Naive B cell (primary cell): ENCODE results near the gene CBLN1. TPM values are rescaled to one million over a fixed set of nuclear protein-coding genes. Genes with fewer than 3 reads are reported as not detected.

ENCODE experiments used
- ATAC-seq, 2 donors: fragments of 150-1000 bp; cut with Tn5 transposase; 2 replicates each; pipeline ENCODE4 v1.10.0; 2021; ENCODE audit warnings: low read depth in 2 of 2, mild to moderate bottlenecking in 2 of 2, moderate library complexity in 2 of 2
- DNase-seq: peaks from one replicate; pipeline ENCODE4 v3.0.0; 2022
- H3K27ac Mint-ChIP-seq, 6 donors: one replicate each; pipeline ENCODE4 v1.8.0; 2020 to 2022; ENCODE audit warnings: mild to moderate bottlenecking in 6 of 6, mixed read lengths in 6 of 6, moderate library complexity in 5 of 6, inconsistent platforms in 2 of 6
- H3K27me3 Mint-ChIP-seq, 3 donors: one replicate each; pipeline ENCODE4 v1.8.0; 2021 to 2022; ENCODE audit warnings: mixed read lengths in 3 of 3, mild to moderate bottlenecking in 1 of 3
- H3K36me3 Mint-ChIP-seq, 2 donors: one replicate each; pipeline ENCODE4 v1.8.0; 2020 to 2022; ENCODE audit warnings: mixed read lengths in 2 of 2, inconsistent platforms in 1 of 2, mild to moderate bottlenecking in 1 of 2
- H3K4me1 Mint-ChIP-seq, 3 donors: one replicate each; pipeline ENCODE4 v1.8.0; 2020 to 2022; ENCODE audit warnings: mixed read lengths in 3 of 3, inconsistent platforms in 1 of 3, mild to moderate bottlenecking in 1 of 3, moderate library complexity in 1 of 3
- H3K4me3 Mint-ChIP-seq, 8 donors: one replicate each; pipeline ENCODE4 v1.8.0; 2020 to 2022; ENCODE audit warnings: mild to moderate bottlenecking in 8 of 8, mixed read lengths in 8 of 8, moderate library complexity in 8 of 8, inconsistent platforms in 2 of 8
- H3K9me3 Mint-ChIP-seq, 7 donors: one replicate each; pipeline ENCODE4 v1.8.0; 2020 to 2022; ENCODE audit warnings: mixed read lengths in 7 of 7, mild to moderate bottlenecking in 5 of 7, inconsistent platforms in 2 of 7, moderate library complexity in 1 of 7
- polyA plus RNA-seq, 6 donors: library from polyadenylated mRNA; unstranded; fragments of 300-500 nt; fragmentation: Illumina TruSeq; gene quantifications; one replicate each; pipeline ENCODE4 v1.2.3, GENCODE V29; 2021; ENCODE audit warnings: low read depth in 6 of 6

CBLN1 gene
- polyA plus RNA-seq, 6 donors from 2014 or later = not detected

- Mint-ChIP-seq H3K27me3 (peaks cover 49 to 73% (median 55%) of the 10 kb centered on the region in 3 donors), H3K27ac (no peak overlapping the region), H3K4me1 (peaks cover 6 to 7% (median 6%) of the 10 kb centered on the region in 3 donors), H3K9me3 (peaks cover 0 to 11% (median 2%) of the 10 kb centered on the region in 7 donors), H3K4me3 (peak overlapping the region in 3 of 8 donors; percentile 12 to 82 (median 32)), H3K36me3 (peaks cover 5 to 15% of the 10 kb centered on the region in 2 donors)
- DNase-seq (no peak), ATAC-seq (no peak)
Measured at GRCh38 chr16:49283376-49284049, 1.9 kb upstream of the CBLN1 start.

- H3K27me3 Mint-ChIP-seq = peaks cover 53 to 76% (median 59%) of the 10 kb centered on the region in 3 donors
Measured at GRCh38 chr16:49282690-49283375, 1.2 kb upstream of the CBLN1 start.

GRCh38 chr16:49281843-49282642, 405 bp upstream of the CBLN1 start:
- H3K27me3 Mint-ChIP-seq = peaks cover 51 to 76% (median 62%) of the 10 kb centered on the region in 3 donors
- H3K36me3 Mint-ChIP-seq = peaks cover 5 to 15% of the 10 kb centered on the region in 2 donors
- no peak for DNase-seq
- H3K4me3 Mint-ChIP-seq = peak overlapping the region in 7 of 8 donors; percentile 60 to 76 (median 69)
- H3K4me1 Mint-ChIP-seq = peaks cover 6 to 7% (median 6%) of the 10 kb centered on the region in 3 donors
- peaks cover 0 to 8% (median 1%) of the 10 kb centered on the region in 7 donors for H3K9me3 Mint-ChIP-seq
- no peak for ATAC-seq
- no peak overlapping the region for H3K27ac Mint-ChIP-seq

More at GRCh38 chr16:49282690-49283375, 1.2 kb upstream of the CBLN1 start:
- no peak for DNase-seq
- no peak for ATAC-seq
- H3K4me1 Mint-ChIP-seq = peaks cover 6 to 7% (median 6%) of the 10 kb centered on the region in 3 donors
- peaks cover 0 to 9% (median 1%) of the 10 kb centered on the region in 7 donors for H3K9me3 Mint-ChIP-seq
- H3K4me3 Mint-ChIP-seq = peak overlapping the region in 7 of 8 donors; percentile 60 to 76 (median 69)
- peaks cover 5 to 15% of the 10 kb centered on the region in 2 donors for H3K36me3 Mint-ChIP-seq
- H3K27ac Mint-ChIP-seq = peak overlapping the region in 1 of 6 donors; percentile 76

- DNase-seq = no peak
- H3K27me3 Mint-ChIP-seq = peaks cover 49 to 80% (median 73%) of the 10 kb centered on the region in 3 donors
- H3K36me3 Mint-ChIP-seq = peaks cover 5 to 15% of the 10 kb centered on the region in 2 donors
- H3K4me3 Mint-ChIP-seq = peak overlapping the region in 6 of 8 donors; percentile 25 to 86 (median 58)
- ATAC-seq = no peak
- peaks cover 6 to 7% (median 6%) of the 10 kb centered on the region in 3 donors for H3K4me1 Mint-ChIP-seq
- H3K9me3 Mint-ChIP-seq = peaks cover 0 to 6% (median 1%) of the 10 kb centered on the region in 7 donors
- H3K27ac Mint-ChIP-seq = no peak overlapping the region
Measured at GRCh38 chr16:49280841-49281371, 732 bp downstream of the CBLN1 start.

- peak overlapping the region in 5 of 8 donors; percentile 21 to 65 (median 48) for H3K4me3 Mint-ChIP-seq
- H3K27me3 Mint-ChIP-seq = peaks cover 45 to 86% (median 77%) of the 10 kb centered on the region in 3 donors
- H3K4me1 Mint-ChIP-seq = peaks cover 6 to 7% (median 6%) of the 10 kb centered on the region in 3 donors
- no peak for DNase-seq
- peaks cover 0 to 4% (median 0%) of the 10 kb centered on the region in 7 donors for H3K9me3 Mint-ChIP-seq
- ATAC-seq = no peak
- no peak overlapping the region for H3K27ac Mint-ChIP-seq
- H3K36me3 Mint-ChIP-seq = peaks cover 5 to 15% of the 10 kb centered on the region in 2 donors
Measured at GRCh38 chr16:49280105-49280741, 1.4 kb downstream of the CBLN1 start.

- no peak for ATAC-seq
- Mint-ChIP-seq H3K27me3 (peaks cover 44 to 87% (median 77%) of the 10 kb centered on the region in 3 donors), H3K4me1 (peaks cover 6 to 7% (median 6%) of the 10 kb centered on the region in 3 donors), H3K4me3 (no peak overlapping the region), H3K27ac (no peak overlapping the region), H3K36me3 (peaks cover 5 to 11% of the 10 kb centered on the region in 2 donors), H3K9me3 (peaks cover 0 to 4% (median under 1%) of the 10 kb centered on the region in 7 donors)
- DNase-seq = no peak
Measured at GRCh38 chr16:49278944-49279725, 2.5 kb downstream of the CBLN1 start.

- H3K36me3 Mint-ChIP-seq = peaks cover 5 to 8% of the 10 kb centered on the region in 2 donors
- no peak overlapping the region for H3K27ac Mint-ChIP-seq
- H3K9me3 Mint-ChIP-seq = peaks cover 0 to 4% (median 0%) of the 10 kb centered on the region in 7 donors
- no peak for DNase-seq
- H3K4me1 Mint-ChIP-seq = peaks cover 6 to 7% (median 6%) of the 10 kb centered on the region in 3 donors
- H3K27me3 Mint-ChIP-seq = peaks cover 44 to 87% (median 77%) of the 10 kb centered on the region in 3 donors
- H3K4me3 Mint-ChIP-seq = no peak overlapping the region
- ATAC-seq = no peak
Measured at GRCh38 chr16:49278567-49278827, 3.1 kb downstream of the CBLN1 start.

- Mint-ChIP-seq H3K4me3 (peak overlapping the region in 1 of 8 donors; percentile 61), H3K4me1 (peaks cover 6% of the 10 kb centered on the region in 3 donors), H3K36me3 (peaks cover 5% of the 10 kb centered on the region in 2 donors), H3K9me3 (peaks cover 0 to 5% (median 2%) of the 10 kb centered on the region in 7 donors), H3K27ac (no peak overlapping the region), H3K27me3 (peaks cover 49 to 89% (median 77%) of the 10 kb centered on the region in 3 donors)
- ATAC-seq (no peak), DNase-seq (no peak)
Measured at GRCh38 chr16:49277766-49278566, 3.7 kb downstream of the CBLN1 start.

GRCh38 chr16:49277386-49277742, 4.3 kb downstream of the CBLN1 start:
- no peak overlapping the region for H3K27ac Mint-ChIP-seq
- peaks cover 0 to 5% of the 10 kb centered on the region in 2 donors for H3K36me3 Mint-ChIP-seq
- ATAC-seq = no peak
- DNase-seq = no peak
- no peaks in the 10 kb centered on the region for H3K4me1 Mint-ChIP-seq
- H3K9me3 Mint-ChIP-seq = peaks cover 0 to 6% (median 0%) of the 10 kb centered on the region in 7 donors
- peaks cover 51 to 89% (median 77%) of the 10 kb centered on the region in 3 donors for H3K27me3 Mint-ChIP-seq
- H3K4me3 Mint-ChIP-seq = no peak overlapping the region

GRCh38 chr16:49276646-49277385, 4.8 kb downstream of the CBLN1 start:
- Mint-ChIP-seq H3K4me1 (no peaks in the 10 kb centered on the region), H3K4me3 (no peak overlapping the region), H3K36me3 (peaks cover 0 to 5% of the 10 kb centered on the region in 2 donors), H3K9me3 (peaks cover 0 to 6% (median 0%) of the 10 kb centered on the region in 7 donors), H3K27ac (no peak overlapping the region), H3K27me3 (peaks cover 52 to 93% (median 78%) of the 10 kb centered on the region in 3 donors)
- DNase-seq (no peak), ATAC-seq (no peak)

- DNase-seq (no peak), ATAC-seq (no peak)
- H3K9me3 Mint-ChIP-seq = peaks cover 0 to 6% (median 0%) of the 10 kb centered on the region in 7 donors
- no peaks in the 10 kb centered on the region for H3K4me1 Mint-ChIP-seq
- H3K36me3 Mint-ChIP-seq = peaks cover 0 to 5% of the 10 kb centered on the region in 2 donors
- no peak overlapping the region for H3K4me3 Mint-ChIP-seq
- H3K27me3 Mint-ChIP-seq = peaks cover 57 to 94% (median 78%) of the 10 kb centered on the region in 3 donors
- H3K27ac Mint-ChIP-seq = no peak overlapping the region
Measured at GRCh38 chr16:49275870-49276269, 5.8 kb downstream of the CBLN1 start.
